HepG2 (cell line): ENCODE data around the gene ACSS2. TPM values are rescaled to one million over a fixed set of nuclear protein-coding genes. Genes with fewer than 3 reads are reported as not detected.

ENCODE experiments used
- CHD4 ChIP-seq: fragments of 200-600 bp; sonication (generic); IDR thresholded peaks from 2 replicates; pipeline ENCODE4 v1.7.0; 2017; ENCODE audit warnings: mild to moderate bottlenecking, low read length, borderline replicate concordance
- ELF3 ChIP-seq: IDR thresholded peaks from 2 replicates; pipeline ENCODE4 v1.6.1; 2016; ENCODE audit warnings: missing genetic modification reagents, missing compliant biosample characterization
- HNRNPK ChIP-seq: fragments of 200-400 bp; formaldehyde crosslinking; IDR thresholded peaks from 2 replicates; pipeline ENCODE4 v1.6.1; 2018; ENCODE audit warnings: low read length, low read depth, moderate library complexity, mild to moderate bottlenecking; ENCODE audit not compliant: poor library complexity, severe bottlenecking
- JUND ChIP-seq: sonication (generic); formaldehyde crosslinking; IDR thresholded peaks from 2 replicates; pipeline ENCODE4 v1.8.0; 2022; ENCODE audit warnings: mild to moderate bottlenecking, missing genetic modification reagents
- RNF2 ChIP-seq: fragments of 450-650 bp; conservative IDR thresholded peaks from 2 replicates; pipeline ENCODE4 v1.6.1; 2016; ENCODE audit warnings: low read depth
- SNAI1 ChIP-seq: sonication (generic); formaldehyde crosslinking; IDR thresholded peaks from 2 replicates; pipeline ENCODE4 v1.5.0; 2020; ENCODE audit warnings: mild to moderate bottlenecking, missing genetic modification reagents, borderline replicate concordance
- SP140L ChIP-seq: sonication (generic); formaldehyde crosslinking; IDR thresholded peaks from 2 replicates; pipeline ENCODE4 v1.4.0; 2020; ENCODE audit warnings: missing genetic modification reagents, borderline replicate concordance
- ZFP36L1 ChIP-seq: sonication (generic); formaldehyde crosslinking; IDR thresholded peaks from 2 replicates; pipeline ENCODE4 v1.8.0; 2022; ENCODE audit warnings: mild to moderate bottlenecking, missing genetic modification reagents, moderate library complexity
- ZNF292 ChIP-seq: sonication (generic); formaldehyde crosslinking; IDR thresholded peaks from 2 replicates; pipeline ENCODE4 v1.8.1; 2022; ENCODE audit warnings: mild to moderate bottlenecking, low read depth, missing genetic modification reagents, borderline replicate concordance
- ZNF382 ChIP-seq: sonication (generic); formaldehyde crosslinking; IDR thresholded peaks from 2 replicates; pipeline ENCODE4 v1.5.0; 2020; ENCODE audit warnings: missing genetic modification reagents, mild to moderate bottlenecking, borderline replicate concordance
- ZNF678 ChIP-seq: sonication (generic); formaldehyde crosslinking; IDR thresholded peaks from 2 replicates; pipeline ENCODE4 v1.4.0; 2020; ENCODE audit warnings: mild to moderate bottlenecking, missing genetic modification reagents
- polyA plus RNA-seq, 8 experiments: library from polyadenylated mRNA; depleted of rRNA in 3 of 8; stranded (reverse) in 7 of 8; unstranded in 1 of 8; fragments of >200 nt; fragmentation: Illumina TruSeq in 4 of 8; extraction: Trizol in 4 of 8; gene quantifications; 2 replicates each; pipeline versions ENCODE4 v1.2.1 to v1.2.3, GENCODE V29; 2011 to 2016; ENCODE audit warnings: low read depth in 4 of 8, missing spikeins in 1 of 8, mixed read lengths in 1 of 8; ENCODE audit not compliant: insufficient read depth in 1 of 8
- total RNA-seq, 5 experiments: library from RNA; depleted of rRNA; stranded (reverse); fragments of >200 nt; fragmentation: Illumina TruSeq; extraction: Trizol; gene quantifications; 2 replicates each; pipeline ENCODE4 v1.2.3, GENCODE V29; 2016; ENCODE audit warnings: low read depth in 1 of 5
- TF ChIP-seq, protein P1 (sequence below): sonication (generic); formaldehyde crosslinking; IDR thresholded peaks from 2 replicates; pipeline ENCODE4 v1.4.0; 2020; ENCODE audit warnings: mild to moderate bottlenecking, missing genetic modification reagents
- TF ChIP-seq, protein P2 (sequence below): sonication (generic); formaldehyde crosslinking; IDR thresholded peaks from 2 replicates; pipeline ENCODE4 v1.8.0; 2023; ENCODE audit warnings: mild to moderate bottlenecking, missing genetic modification reagents
- TF ChIP-seq, protein P3 (sequence below): IDR thresholded peaks from 2 replicates; pipeline ENCODE4 v1.6.1; 2018; ENCODE audit warnings: missing genetic modification reagents
- TF ChIP-seq, protein P4 (sequence below): IDR thresholded peaks from 2 replicates; pipeline ENCODE4 v1.6.1; 2016
- TF ChIP-seq, protein P5 (sequence below): sonication (generic); formaldehyde crosslinking; IDR thresholded peaks from 2 replicates; pipeline ENCODE4 v1.4.0; 2020; ENCODE audit warnings: mild to moderate bottlenecking, missing genetic modification reagents

The ACSS2 gene
- total and polyA plus RNA-seq, 2 of the 13 experiments (the other 11 are each of a cell fraction or from before 2014, with no cell fraction given), result 72.8 to 89.7 TPM

DNA sequence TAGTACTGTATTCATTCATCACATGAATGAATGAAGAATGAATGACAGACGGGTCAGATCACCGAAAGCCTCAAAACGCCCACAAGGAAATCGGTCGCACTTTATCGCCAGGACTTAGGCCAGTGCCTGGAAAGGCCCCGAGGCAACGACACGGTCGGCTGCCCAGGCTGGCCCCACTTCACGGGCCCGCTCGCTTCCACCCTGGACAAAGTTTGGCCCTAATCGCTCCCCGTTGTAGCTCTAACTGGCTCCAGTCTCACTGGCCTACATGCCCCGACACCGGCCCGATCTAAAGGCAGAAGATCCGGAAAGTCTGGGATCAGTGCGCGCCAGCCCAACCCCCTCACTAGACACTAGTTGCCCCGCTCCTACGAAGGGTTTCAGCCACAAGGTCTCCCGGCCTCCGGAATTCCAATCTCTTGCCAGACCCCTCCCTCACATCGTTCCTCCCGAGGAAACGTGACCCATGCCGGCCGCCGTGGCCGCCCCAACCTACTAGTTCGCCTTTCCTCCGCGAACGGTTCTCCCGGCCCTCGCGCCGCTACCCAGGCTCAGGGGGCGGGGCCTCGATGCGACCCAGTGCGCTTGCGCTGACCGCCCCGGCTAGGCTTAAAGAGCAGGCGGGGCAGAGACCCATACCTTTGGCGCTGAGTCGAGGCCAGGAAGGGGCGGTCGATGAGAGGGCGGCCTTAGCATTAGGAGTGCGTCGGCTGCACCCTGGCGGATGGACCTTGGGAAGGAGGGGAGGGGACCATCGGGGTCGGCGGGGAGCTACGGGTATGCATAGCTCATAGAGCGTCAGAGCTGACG is 79.0 kb downstream of the ACSS2 start, which contains the start of the genes GSS and MYH7B (continued):
- TF ChIP-seq, protein P1, sequence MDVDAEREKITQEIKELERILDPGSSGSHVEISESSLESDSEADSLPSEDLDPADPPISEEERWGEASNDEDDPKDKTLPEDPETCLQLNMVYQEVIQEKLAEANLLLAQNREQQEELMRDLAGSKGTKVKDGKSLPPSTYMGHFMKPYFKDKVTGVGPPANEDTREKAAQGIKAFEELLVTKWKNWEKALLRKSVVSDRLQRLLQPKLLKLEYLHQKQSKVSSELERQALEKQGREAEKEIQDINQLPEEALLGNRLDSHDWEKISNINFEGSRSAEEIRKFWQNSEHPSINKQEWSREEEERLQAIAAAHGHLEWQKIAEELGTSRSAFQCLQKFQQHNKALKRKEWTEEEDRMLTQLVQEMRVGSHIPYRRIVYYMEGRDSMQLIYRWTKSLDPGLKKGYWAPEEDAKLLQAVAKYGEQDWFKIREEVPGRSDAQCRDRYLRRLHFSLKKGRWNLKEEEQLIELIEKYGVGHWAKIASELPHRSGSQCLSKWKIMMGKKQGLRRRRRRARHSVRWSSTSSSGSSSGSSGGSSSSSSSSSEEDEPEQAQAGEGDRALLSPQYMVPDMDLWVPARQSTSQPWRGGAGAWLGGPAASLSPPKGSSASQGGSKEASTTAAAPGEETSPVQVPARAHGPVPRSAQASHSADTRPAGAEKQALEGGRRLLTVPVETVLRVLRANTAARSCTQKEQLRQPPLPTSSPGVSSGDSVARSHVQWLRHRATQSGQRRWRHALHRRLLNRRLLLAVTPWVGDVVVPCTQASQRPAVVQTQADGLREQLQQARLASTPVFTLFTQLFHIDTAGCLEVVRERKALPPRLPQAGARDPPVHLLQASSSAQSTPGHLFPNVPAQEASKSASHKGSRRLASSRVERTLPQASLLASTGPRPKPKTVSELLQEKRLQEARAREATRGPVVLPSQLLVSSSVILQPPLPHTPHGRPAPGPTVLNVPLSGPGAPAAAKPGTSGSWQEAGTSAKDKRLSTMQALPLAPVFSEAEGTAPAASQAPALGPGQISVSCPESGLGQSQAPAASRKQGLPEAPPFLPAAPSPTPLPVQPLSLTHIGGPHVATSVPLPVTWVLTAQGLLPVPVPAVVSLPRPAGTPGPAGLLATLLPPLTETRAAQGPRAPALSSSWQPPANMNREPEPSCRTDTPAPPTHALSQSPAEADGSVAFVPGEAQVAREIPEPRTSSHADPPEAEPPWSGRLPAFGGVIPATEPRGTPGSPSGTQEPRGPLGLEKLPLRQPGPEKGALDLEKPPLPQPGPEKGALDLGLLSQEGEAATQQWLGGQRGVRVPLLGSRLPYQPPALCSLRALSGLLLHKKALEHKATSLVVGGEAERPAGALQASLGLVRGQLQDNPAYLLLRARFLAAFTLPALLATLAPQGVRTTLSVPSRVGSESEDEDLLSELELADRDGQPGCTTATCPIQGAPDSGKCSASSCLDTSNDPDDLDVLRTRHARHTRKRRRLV, result peak; percentile 66; the same call in 1 of the 2 replicates
- TF ChIP-seq CHD4 (no peak), ZNF292 (CRISPR knock-in tag) (peak; percentile 58; the same call in 1 of the 2 replicates), HNRNPK (peak; percentile 88), ZNF678 (peak; percentile 82), SNAI1 (CRISPR knock-in tag) (peak; percentile 98), ELF3 (CRISPR knock-in tag) (peak; percentile 85; the same call in 1 of the 2 replicates), JUND (CRISPR knock-in tag) (peak; percentile 26; the same call in 1 of the 2 replicates), ZFP36L1 (CRISPR knock-in tag) (peak; percentile 36), RNF2 (peak; percentile 78), SP140L (CRISPR knock-in tag) (peak; percentile 70; the same call in 1 of the 2 replicates), ZNF382 (CRISPR knock-in tag) (no peak)
- TF ChIP-seq, protein P2, sequence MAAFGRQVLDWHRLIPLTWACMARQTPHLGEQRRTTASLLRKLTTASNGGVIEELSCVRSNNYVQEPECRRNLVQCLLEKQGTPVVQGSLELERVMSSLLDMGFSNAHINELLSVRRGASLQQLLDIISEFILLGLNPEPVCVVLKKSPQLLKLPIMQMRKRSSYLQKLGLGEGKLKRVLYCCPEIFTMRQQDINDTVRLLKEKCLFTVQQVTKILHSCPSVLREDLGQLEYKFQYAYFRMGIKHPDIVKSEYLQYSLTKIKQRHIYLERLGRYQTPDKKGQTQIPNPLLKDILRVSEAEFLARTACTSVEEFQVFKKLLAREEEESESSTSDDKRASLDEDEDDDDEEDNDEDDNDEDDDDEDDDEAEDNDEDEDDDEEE (CRISPR knock-in tag), result peak; percentile 68; the same call in 1 of the 2 replicates
- TF ChIP-seq, protein P3, sequence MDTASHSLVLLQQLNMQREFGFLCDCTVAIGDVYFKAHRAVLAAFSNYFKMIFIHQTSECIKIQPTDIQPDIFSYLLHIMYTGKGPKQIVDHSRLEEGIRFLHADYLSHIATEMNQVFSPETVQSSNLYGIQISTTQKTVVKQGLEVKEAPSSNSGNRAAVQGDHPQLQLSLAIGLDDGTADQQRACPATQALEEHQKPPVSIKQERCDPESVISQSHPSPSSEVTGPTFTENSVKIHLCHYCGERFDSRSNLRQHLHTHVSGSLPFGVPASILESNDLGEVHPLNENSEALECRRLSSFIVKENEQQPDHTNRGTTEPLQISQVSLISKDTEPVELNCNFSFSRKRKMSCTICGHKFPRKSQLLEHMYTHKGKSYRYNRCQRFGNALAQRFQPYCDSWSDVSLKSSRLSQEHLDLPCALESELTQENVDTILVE (CRISPR knock-in tag), result peak; percentile 92
- TF ChIP-seq, protein P4, sequence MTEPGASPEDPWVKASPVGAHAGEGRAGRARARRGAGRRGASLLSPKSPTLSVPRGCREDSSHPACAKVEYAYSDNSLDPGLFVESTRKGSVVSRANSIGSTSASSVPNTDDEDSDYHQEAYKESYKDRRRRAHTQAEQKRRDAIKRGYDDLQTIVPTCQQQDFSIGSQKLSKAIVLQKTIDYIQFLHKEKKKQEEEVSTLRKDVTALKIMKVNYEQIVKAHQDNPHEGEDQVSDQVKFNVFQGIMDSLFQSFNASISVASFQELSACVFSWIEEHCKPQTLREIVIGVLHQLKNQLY (CRISPR knock-in tag), result peak; percentile 75; the same call in 1 of the 2 replicates
- TF ChIP-seq, protein P5, sequence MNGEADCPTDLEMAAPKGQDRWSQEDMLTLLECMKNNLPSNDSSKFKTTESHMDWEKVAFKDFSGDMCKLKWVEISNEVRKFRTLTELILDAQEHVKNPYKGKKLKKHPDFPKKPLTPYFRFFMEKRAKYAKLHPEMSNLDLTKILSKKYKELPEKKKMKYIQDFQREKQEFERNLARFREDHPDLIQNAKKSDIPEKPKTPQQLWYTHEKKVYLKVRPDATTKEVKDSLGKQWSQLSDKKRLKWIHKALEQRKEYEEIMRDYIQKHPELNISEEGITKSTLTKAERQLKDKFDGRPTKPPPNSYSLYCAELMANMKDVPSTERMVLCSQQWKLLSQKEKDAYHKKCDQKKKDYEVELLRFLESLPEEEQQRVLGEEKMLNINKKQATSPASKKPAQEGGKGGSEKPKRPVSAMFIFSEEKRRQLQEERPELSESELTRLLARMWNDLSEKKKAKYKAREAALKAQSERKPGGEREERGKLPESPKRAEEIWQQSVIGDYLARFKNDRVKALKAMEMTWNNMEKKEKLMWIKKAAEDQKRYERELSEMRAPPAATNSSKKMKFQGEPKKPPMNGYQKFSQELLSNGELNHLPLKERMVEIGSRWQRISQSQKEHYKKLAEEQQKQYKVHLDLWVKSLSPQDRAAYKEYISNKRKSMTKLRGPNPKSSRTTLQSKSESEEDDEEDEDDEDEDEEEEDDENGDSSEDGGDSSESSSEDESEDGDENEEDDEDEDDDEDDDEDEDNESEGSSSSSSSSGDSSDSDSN (CRISPR knock-in tag), result peak; percentile 98
